A549 (cell line): ENCODE data around the gene CNTF.

Experiments
- CBX2 ChIP-seq: fragments of 200-600 bp; sonication (generic); IDR thresholded peaks from 2 replicates; pipeline ENCODE4 v1.6.1; 2016; ENCODE audit warnings: low read depth, mild to moderate bottlenecking, borderline replicate concordance
- CTCF ChIP-seq: fragments of >200 bp; sonication (Bioruptor Twin); formaldehyde crosslinking; IDR thresholded peaks from 3 replicates; pipeline ENCODE4 v1.5.1; 2016
- EP300 ChIP-seq, 2 experiments: fragments of >200 bp; sonication (Bioruptor Twin); formaldehyde crosslinking; IDR thresholded peaks; 2 replicates in 1 of 2; 3 replicates in 1 of 2; pipeline ENCODE4 v1.6.1; 2016 to 2017
- FOSL2 ChIP-seq, 2 experiments: fragments of 450-650 bp in 1 of 2; fragments of >200 bp in 1 of 2; sonication (Bioruptor Twin) in 1 of 2; formaldehyde crosslinking; IDR thresholded peaks; 2 replicates each; pipeline versions ENCODE4 v1.5.0 to v1.6.1; 2016 to 2020; ENCODE audit warnings: mild to moderate bottlenecking in 1 of 2, moderate library complexity in 1 of 2
- JUN ChIP-seq, 2 experiments: fragments of >200 bp; sonication (Bioruptor Twin); formaldehyde crosslinking; IDR thresholded peaks; 2 replicates in 1 of 2; 3 replicates in 1 of 2; pipeline ENCODE4 v1.6.1; 2016 to 2017
- KDM5A ChIP-seq: fragments of 200-600 bp; sonication (generic); IDR thresholded peaks from 2 replicates; pipeline ENCODE4 v1.6.1; 2016; ENCODE audit warnings: antibody characterized with exemption, mild to moderate bottlenecking
- MAZ ChIP-seq: fragments of 150-350 bp; IDR thresholded peaks from 2 replicates; pipeline ENCODE4 v1.6.1; 2014; ENCODE audit warnings: antibody characterized with exemption, low read depth, low read length, borderline replicate concordance
- POLR2A ChIP-seq: IDR thresholded peaks from 2 replicates; pipeline ENCODE4 v1.6.1; 2012; ENCODE audit warnings: mild to moderate bottlenecking, low read length
- SMC3 ChIP-seq: fragments of >200 bp; sonication (Bioruptor Twin); formaldehyde crosslinking; IDR thresholded peaks from 3 replicates; pipeline ENCODE4 v1.6.1; 2018; ENCODE audit warnings: inconsistent platforms
- TF ChIP-seq, protein P1 (sequence below): fragments of 150-350 bp; IDR thresholded peaks from 2 replicates; pipeline ENCODE4 v1.6.1; 2014; ENCODE audit warnings: low read depth, mild to moderate bottlenecking, low read length
- TF ChIP-seq, protein P2 (sequence below): fragments of 200-600 bp; sonication (generic); IDR thresholded peaks from 2 replicates; pipeline ENCODE4 v1.6.1; 2016; ENCODE audit warnings: antibody characterized with exemption, mild to moderate bottlenecking, moderate library complexity

DNA sequence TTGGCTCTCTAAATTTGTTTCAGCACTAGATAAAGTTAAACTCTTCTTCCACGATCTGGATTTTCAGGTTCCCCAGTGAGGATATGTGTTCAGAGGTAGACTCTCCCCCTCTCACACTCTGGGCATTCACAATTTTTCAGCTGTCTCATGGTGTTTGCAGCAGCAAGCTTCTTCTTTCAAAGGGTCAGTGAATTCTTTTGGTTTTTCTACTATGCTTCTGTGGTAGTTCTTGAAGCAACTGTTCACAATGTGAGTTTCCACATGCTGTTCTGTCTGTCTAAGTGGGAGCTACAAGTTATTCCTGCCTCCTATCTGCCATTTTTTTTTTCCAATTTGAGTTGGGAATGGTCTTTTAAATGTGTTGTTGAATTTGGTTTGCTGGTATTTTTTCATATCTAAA lies 25.4 kb downstream of the CNTF start:
- TF ChIP-seq POLR2A = no peak
- TF ChIP-seq FOSL2 (IDR thresholded peaks at IDR 0.05) = no peak
- no peak for TF ChIP-seq FOSL2 (CRISPR knock-in tag; IDR thresholded peaks at IDR 0.05)
- TF ChIP-seq CTCF = no peak
- TF ChIP-seq CBX2 = no peak
- TF ChIP-seq, protein P1, sequence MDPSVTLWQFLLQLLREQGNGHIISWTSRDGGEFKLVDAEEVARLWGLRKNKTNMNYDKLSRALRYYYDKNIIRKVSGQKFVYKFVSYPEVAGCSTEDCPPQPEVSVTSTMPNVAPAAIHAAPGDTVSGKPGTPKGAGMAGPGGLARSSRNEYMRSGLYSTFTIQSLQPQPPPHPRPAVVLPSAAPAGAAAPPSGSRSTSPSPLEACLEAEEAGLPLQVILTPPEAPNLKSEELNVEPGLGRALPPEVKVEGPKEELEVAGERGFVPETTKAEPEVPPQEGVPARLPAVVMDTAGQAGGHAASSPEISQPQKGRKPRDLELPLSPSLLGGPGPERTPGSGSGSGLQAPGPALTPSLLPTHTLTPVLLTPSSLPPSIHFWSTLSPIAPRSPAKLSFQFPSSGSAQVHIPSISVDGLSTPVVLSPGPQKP = no peak
- TF ChIP-seq SMC3 = no peak
- TF ChIP-seq JUN (IDR thresholded peaks at IDR 0.05) = no peak
- no peak for TF ChIP-seq EP300 (IDR thresholded peaks at IDR 0.05)
- TF ChIP-seq KDM5A = no peak
- TF ChIP-seq, protein P2, sequence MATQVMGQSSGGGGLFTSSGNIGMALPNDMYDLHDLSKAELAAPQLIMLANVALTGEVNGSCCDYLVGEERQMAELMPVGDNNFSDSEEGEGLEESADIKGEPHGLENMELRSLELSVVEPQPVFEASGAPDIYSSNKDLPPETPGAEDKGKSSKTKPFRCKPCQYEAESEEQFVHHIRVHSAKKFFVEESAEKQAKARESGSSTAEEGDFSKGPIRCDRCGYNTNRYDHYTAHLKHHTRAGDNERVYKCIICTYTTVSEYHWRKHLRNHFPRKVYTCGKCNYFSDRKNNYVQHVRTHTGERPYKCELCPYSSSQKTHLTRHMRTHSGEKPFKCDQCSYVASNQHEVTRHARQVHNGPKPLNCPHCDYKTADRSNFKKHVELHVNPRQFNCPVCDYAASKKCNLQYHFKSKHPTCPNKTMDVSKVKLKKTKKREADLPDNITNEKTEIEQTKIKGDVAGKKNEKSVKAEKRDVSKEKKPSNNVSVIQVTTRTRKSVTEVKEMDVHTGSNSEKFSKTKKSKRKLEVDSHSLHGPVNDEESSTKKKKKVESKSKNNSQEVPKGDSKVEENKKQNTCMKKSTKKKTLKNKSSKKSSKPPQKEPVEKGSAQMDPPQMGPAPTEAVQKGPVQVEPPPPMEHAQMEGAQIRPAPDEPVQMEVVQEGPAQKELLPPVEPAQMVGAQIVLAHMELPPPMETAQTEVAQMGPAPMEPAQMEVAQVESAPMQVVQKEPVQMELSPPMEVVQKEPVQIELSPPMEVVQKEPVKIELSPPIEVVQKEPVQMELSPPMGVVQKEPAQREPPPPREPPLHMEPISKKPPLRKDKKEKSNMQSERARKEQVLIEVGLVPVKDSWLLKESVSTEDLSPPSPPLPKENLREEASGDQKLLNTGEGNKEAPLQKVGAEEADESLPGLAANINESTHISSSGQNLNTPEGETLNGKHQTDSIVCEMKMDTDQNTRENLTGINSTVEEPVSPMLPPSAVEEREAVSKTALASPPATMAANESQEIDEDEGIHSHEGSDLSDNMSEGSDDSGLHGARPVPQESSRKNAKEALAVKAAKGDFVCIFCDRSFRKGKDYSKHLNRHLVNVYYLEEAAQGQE = no peak
- TF ChIP-seq MAZ = no peak
